ENCODE measurements around the gene TEKT4. TPM values are rescaled to one million over a fixed set of nuclear protein-coding genes. Genes with fewer than 3 reads are reported as not detected.

Gene TEKT4, protein sequence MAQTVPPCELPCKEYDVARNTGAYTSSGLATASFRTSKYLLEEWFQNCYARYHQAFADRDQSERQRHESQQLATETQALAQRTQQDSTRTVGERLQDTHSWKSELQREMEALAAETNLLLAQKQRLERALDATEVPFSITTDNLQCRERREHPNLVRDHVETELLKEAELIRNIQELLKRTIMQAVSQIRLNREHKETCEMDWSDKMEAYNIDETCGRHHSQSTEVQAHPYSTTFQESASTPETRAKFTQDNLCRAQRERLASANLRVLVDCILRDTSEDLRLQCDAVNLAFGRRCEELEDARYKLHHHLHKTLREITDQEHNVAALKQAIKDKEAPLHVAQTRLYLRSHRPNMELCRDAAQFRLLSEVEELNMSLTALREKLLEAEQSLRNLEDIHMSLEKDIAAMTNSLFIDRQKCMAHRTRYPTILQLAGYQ
- total RNA-seq (2022; extraction: Qiagen RNA extraction): not detected in 5 replicates

GRCh38 chr2:94871226-94872087, at the start of gene TEKT4:
TSS of gene TEKT4 (plus strand) at chr2:94871430. CDS start at chr2:94871580, 150 bp downstream.

Other genes starting within 250 kb of the TEKT4 start
- 0.12 to 0.21 TPM in 2 of 5 replicates, not detected in the others for gene MAL, start 154.3 kb downstream of the TEKT4 start, total RNA-seq (2022; extraction: Qiagen RNA extraction)